Trophoblast cell (in vitro differentiated cells and primary cell): ENCODE results near the gene LDLRAD4.
A peak's percentile ranks its signal among the peaks of the same experiment; 100 is the strongest.

Source experiments
- DNase-seq, 2 donors: peaks; one replicate each; pipeline ENCODE4 v3.0.0-alpha.2; 2016
- H2AFZ ChIP-seq: 2 replicates; pipeline ENCODE4 v1.6.1; 2013; ENCODE audit warnings: low read length, moderate library complexity, mild to moderate bottlenecking; ENCODE audit not compliant: insufficient read depth, poor library complexity
- H2AK5ac ChIP-seq: 2 replicates; pipeline ENCODE4 v1.6.1; 2013; ENCODE audit warnings: mild to moderate bottlenecking, low read length
- H2BK120ac ChIP-seq: 2 replicates; pipeline ENCODE4 v1.6.1; 2013; ENCODE audit warnings: low read length, mild to moderate bottlenecking, moderate library complexity; ENCODE audit not compliant: insufficient read depth, poor library complexity
- H2BK12ac ChIP-seq: 2 replicates; pipeline ENCODE4 v1.6.1; 2013; ENCODE audit warnings: mild to moderate bottlenecking, low read length, moderate library complexity
- H2BK5ac ChIP-seq: 2 replicates; pipeline ENCODE4 v1.6.1; 2013; ENCODE audit warnings: low read length, low read depth, moderate library complexity, mild to moderate bottlenecking; ENCODE audit not compliant: poor library complexity
- H3K14ac ChIP-seq: 2 replicates; pipeline ENCODE4 v1.6.1; 2013; ENCODE audit warnings: mild to moderate bottlenecking, low read length
- H3K18ac ChIP-seq: 2 replicates; pipeline ENCODE4 v1.6.1; 2013; ENCODE audit warnings: mild to moderate bottlenecking, low read length
- H3K23ac ChIP-seq: 2 replicates; pipeline ENCODE4 v1.6.1; 2013; ENCODE audit warnings: low read length
- H3K27ac ChIP-seq: 2 replicates; pipeline ENCODE4 v1.5.1; 2013; ENCODE audit warnings: low read depth, mild to moderate bottlenecking, inconsistent platforms, low read length, moderate library complexity
- H3K27me3 ChIP-seq: 2 replicates; pipeline ENCODE4 v1.6.1; 2013; ENCODE audit warnings: inconsistent platforms, mild to moderate bottlenecking, low read length, moderate library complexity; ENCODE audit not compliant: insufficient read depth
- H3K36me3 ChIP-seq, 2 experiments: 1 replicate in 1 of 2; 2 replicates in 1 of 2; pipeline ENCODE4 v1.6.1; 2013; ENCODE audit warnings: low read length in 2 of 2, mild to moderate bottlenecking in 2 of 2, moderate library complexity in 1 of 2; ENCODE audit not compliant: insufficient read depth in 2 of 2, control insufficient read depth in 1 of 2
- H3K4ac ChIP-seq: 2 replicates; pipeline ENCODE4 v1.6.1; 2013; ENCODE audit warnings: low read depth, mild to moderate bottlenecking, low read length, moderate library complexity
- H3K4me1 ChIP-seq, 2 experiments: 1 replicate in 1 of 2; 2 replicates in 1 of 2; pipeline ENCODE4 v1.6.1; 2013; ENCODE audit warnings: low read length in 2 of 2, mild to moderate bottlenecking in 2 of 2, moderate library complexity in 1 of 2; ENCODE audit not compliant: insufficient read depth in 2 of 2, control insufficient read depth in 1 of 2
- H3K4me2 ChIP-seq: 2 replicates; pipeline ENCODE4 v1.6.1; 2013; ENCODE audit warnings: inconsistent platforms, mild to moderate bottlenecking, low read length, moderate library complexity
- H3K4me3 ChIP-seq: 2 replicates; pipeline ENCODE4 v1.5.1; 2013; ENCODE audit warnings: mild to moderate bottlenecking, low read depth, low read length, inconsistent platforms
- H3K79me1 ChIP-seq: one replicate; pipeline ENCODE4 v1.6.1; 2013; ENCODE audit warnings: low read length
- H3K79me2 ChIP-seq: 2 replicates; pipeline ENCODE4 v1.6.1; 2013; ENCODE audit warnings: low read length, mild to moderate bottlenecking; ENCODE audit not compliant: control insufficient read depth, insufficient read depth, poor library complexity
- H3K9ac ChIP-seq: 2 replicates; pipeline ENCODE4 v1.6.1; 2013; ENCODE audit warnings: mild to moderate bottlenecking, low read length
- H3K9me3 ChIP-seq: 2 replicates; pipeline ENCODE4 v1.6.1; 2013; ENCODE audit warnings: low read depth, mild to moderate bottlenecking, control low read depth, inconsistent platforms, low read length; ENCODE audit not compliant: insufficient read depth
- H4K12ac ChIP-seq: 2 replicates; pipeline ENCODE4 v1.6.1; 2013; ENCODE audit warnings: low read depth, mild to moderate bottlenecking, low read length, moderate library complexity
- H4K8ac ChIP-seq: 2 replicates; pipeline ENCODE4 v1.6.1; 2013; ENCODE audit warnings: low read depth, mild to moderate bottlenecking, low read length, moderate library complexity
- H4K91ac ChIP-seq: one replicate; pipeline ENCODE4 v1.6.1; 2013; ENCODE audit warnings: low read depth, mild to moderate bottlenecking, low read length, moderate library complexity
- WGBS: extraction: QIAGEN DNeasy Blood & Tissue Kit; methylation state at CpG from one replicate; pipeline ENCODE4 v1.1.7; 2013; ENCODE audit warnings: missing lambda C conversion rate; ENCODE audit not compliant: insufficient read length, insufficient coverage; ENCODE audit errors: extremely low coverage; 5-methylcytosine and 5-hydroxymethylcytosine counted together

The LDLRAD4 gene

DNA sequence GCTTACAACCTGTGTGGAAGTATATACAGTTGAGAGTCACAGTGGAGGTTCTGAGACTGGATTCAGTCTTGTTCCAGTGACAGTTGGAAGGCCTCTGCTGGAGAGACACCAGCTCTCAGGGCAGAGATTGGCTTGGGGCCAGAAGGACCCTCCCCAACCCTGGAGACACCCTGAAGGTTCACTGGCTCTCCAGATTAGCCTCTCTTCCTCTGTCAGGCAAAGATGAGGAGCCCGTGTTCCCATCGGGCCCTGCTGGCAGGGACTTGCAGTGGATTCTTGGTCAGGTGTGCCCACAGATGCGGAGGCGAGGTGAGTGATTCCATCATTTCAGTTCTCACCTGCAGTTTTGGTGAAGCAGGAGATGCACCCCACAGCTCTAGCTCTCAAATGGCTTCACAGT, 429.2 kb downstream of the LDLRAD4 start:
- Histone ChIP-seq H3K79me2 (no peaks in the 10 kb centered on the region), H4K8ac (no peak overlapping the region), H2BK5ac (no peak overlapping the region), H3K4me3 (no peak overlapping the region), H3K23ac (no peak overlapping the region), H4K91ac (no peak overlapping the region), H3K4me1 (no peaks in the 10 kb centered on the region), H3K14ac (no peak overlapping the region), H2BK120ac (no peak overlapping the region), H3K27me3 (no peaks in the 10 kb centered on the region), H2BK12ac (no peak overlapping the region), H3K4ac (no peak overlapping the region), H3K4me2 (no peak overlapping the region), H3K9ac (no peak overlapping the region), H2AFZ (no peak overlapping the region), H2AK5ac (no peak overlapping the region), H4K12ac (no peak overlapping the region), H3K27ac (no peak overlapping the region), H3K79me1 (no peaks in the 10 kb centered on the region), H3K9me3 (no peaks in the 10 kb centered on the region), H3K18ac (no peak overlapping the region), H3K36me3 (peaks cover 4 to 5% of the 10 kb centered on the region in 2 experiments)
- no peak for DNase-seq
- no CpG with 5 or more reads among the region's 4 CpGs for WGBS

DNA sequence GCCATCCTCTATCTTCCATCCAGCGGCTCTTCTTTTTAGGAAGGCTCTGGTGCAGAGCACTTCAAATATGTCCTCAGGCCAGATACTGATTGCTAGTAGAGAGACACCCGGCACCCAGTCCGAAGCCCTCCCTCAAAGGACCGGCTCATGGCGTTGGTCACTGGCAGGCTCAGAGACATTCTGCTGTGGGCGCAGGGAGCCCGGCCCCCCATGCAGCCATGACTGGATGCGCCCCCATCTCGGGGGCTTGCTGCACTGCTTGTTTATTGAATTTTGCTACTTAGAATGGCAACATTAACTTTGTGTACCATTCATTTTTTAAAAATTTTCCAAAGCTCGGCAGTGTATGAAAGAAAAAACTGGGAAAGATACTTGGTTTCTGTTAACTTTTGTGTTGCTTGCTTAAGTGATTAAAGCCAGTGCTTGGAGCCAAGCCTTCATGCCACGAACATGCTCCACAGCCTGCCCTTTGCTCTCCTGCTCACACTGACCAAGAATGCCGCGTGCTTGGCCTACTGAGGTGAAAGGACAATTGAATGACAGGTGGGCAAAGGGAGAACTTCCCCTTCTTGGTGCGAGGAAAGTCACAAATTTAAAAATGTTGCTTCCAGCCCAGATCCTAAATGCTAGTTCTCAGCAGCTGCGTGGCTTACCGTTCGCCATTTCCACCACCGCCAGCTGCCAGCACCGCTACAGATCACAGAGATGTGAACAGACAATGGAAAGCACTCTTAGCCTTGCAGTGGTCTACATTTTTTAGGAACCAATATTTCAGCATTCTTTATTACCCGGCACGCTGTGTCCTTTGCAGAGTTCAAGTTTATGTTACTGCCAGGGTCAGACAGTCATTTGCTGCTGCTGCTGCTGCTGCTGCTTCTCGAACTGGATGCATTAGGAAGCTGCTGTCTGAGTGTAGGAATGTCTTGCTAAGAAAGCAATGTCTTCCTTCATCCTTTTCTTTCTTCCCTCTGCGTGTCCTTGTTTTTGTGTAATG, 431.1 kb downstream of the LDLRAD4 start:
- H3K79me1 ChIP-seq = no peaks in the 10 kb centered on the region
- H4K91ac ChIP-seq = no peak overlapping the region
- no peak overlapping the region for H3K14ac ChIP-seq
- no peak overlapping the region for H3K4ac ChIP-seq
- no peak overlapping the region for H3K4me2 ChIP-seq
- no peak overlapping the region for H2AK5ac ChIP-seq
- H3K36me3 ChIP-seq = peaks cover 4 to 5% of the 10 kb centered on the region in 2 experiments
- H2BK5ac ChIP-seq = no peak overlapping the region
- H3K79me2 ChIP-seq = no peaks in the 10 kb centered on the region
- no peak overlapping the region for H4K8ac ChIP-seq
- no peak overlapping the region for H2BK12ac ChIP-seq
- peak in 1 of 2 donors; percentile 30 for DNase-seq
- H3K18ac ChIP-seq = no peak overlapping the region
- H2AFZ ChIP-seq = no peak overlapping the region
- no peak overlapping the region for H3K4me3 ChIP-seq
- no peak overlapping the region for H3K9ac ChIP-seq
- no peaks in the 10 kb centered on the region for H3K27me3 ChIP-seq
- H3K23ac ChIP-seq = no peak overlapping the region
- no peak overlapping the region for H2BK120ac ChIP-seq
- no peaks in the 10 kb centered on the region for H3K9me3 ChIP-seq
- H3K4me1 ChIP-seq = peaks cover 2 to 5% of the 10 kb centered on the region in 2 experiments
- WGBS = no CpG with 5 or more reads among the region's 23 CpGs
- H3K27ac ChIP-seq = no peak overlapping the region
- H4K12ac ChIP-seq = no peak overlapping the region

DNA sequence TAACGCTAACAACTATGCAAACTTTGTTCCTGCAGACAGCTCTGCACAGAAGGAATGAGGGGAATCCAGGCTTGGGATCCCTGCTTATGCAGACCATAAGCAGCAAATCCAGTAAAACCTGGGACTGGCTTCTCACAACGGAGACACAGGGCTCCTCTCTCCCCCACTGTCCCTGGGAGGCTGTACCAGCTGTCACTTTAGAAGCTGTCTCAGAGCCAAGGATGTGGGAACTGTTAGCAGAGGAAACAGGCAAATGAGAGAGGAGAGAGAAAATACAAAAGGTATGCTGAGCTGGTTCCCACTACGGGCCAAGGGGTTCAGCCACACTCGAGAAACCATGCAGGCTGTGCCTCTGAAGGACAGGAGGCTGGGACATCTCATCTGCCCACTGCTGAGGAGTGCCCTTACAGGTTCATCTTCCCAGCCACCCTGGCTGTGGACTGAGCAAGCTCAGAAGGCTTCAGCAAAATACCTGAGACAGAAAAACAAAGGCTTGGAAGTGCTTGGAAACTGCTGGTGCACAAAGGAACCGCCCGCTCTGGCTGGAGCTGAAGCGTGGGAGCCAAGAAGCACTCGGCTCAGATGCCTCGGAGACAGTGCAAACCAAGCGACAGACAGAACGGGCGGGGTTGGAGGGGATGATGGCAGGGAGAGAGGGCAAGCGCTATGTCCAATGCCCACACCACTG, 435.3 kb downstream of the LDLRAD4 start:
- Histone ChIP-seq H3K18ac (no peak overlapping the region), H3K36me3 (no peaks in the 10 kb centered on the region)
- WGBS = no CpG with 5 or more reads among the region's 13 CpGs

DNA sequence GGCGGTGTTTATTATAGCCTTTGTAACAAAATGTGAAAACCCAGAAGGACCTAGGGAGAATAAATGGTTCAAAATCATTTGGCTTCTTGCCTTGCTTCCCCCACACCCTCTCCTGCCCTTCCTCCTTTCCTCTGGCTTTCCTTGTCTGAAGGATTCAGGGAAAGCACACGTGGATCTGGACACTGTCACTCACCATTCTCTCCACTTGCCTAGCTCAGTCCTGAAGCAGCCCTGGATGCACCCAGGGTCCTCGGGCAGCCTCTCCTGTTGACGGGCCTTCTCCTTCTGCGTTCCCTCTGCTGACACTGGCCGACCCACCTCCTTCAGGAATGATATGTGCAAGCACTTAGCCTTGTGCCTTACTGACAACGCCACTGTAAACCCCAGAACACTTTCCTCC, 439.4 kb downstream of the LDLRAD4 start:
- no peak overlapping the region for H2BK12ac ChIP-seq
- H3K4me2 ChIP-seq = no peak overlapping the region
- H3K18ac ChIP-seq = no peak overlapping the region
- H4K12ac ChIP-seq = no peak overlapping the region
- H4K8ac ChIP-seq = no peak overlapping the region
- DNase-seq = no peak
- H3K9me3 ChIP-seq = no peaks in the 10 kb centered on the region
- H3K27me3 ChIP-seq = no peaks in the 10 kb centered on the region
- no CpG with 5 or more reads among the region's 7 CpGs for WGBS
- no peak overlapping the region for H2BK5ac ChIP-seq
- H3K4me3 ChIP-seq = no peak overlapping the region
- no peak overlapping the region for H3K27ac ChIP-seq
- no peak overlapping the region for H2AFZ ChIP-seq
- H3K14ac ChIP-seq = no peak overlapping the region
- H3K9ac ChIP-seq = no peak overlapping the region
- no peaks in the 10 kb centered on the region for H3K79me2 ChIP-seq
- H3K4me1 ChIP-seq = peaks cover 2 to 5% of the 10 kb centered on the region in 2 experiments
- H4K91ac ChIP-seq = no peak overlapping the region
- no peak overlapping the region for H2AK5ac ChIP-seq
- no peaks in the 10 kb centered on the region for H3K36me3 ChIP-seq
- no peak overlapping the region for H2BK120ac ChIP-seq
- H3K4ac ChIP-seq = no peak overlapping the region
- no peak overlapping the region for H3K23ac ChIP-seq
- no peaks in the 10 kb centered on the region for H3K79me1 ChIP-seq

More for the DNA sequence above, 435.3 kb downstream of the LDLRAD4 start:
- Histone ChIP-seq H2AFZ (no peak overlapping the region), H3K27ac (no peak overlapping the region), H2BK120ac (no peak overlapping the region), H3K9ac (no peak overlapping the region), H3K4ac (no peak overlapping the region), H2BK5ac (no peak overlapping the region), H3K23ac (no peak overlapping the region), H4K91ac (no peak overlapping the region), H3K4me2 (no peak overlapping the region), H2AK5ac (no peak overlapping the region), H3K14ac (no peak overlapping the region), H4K12ac (no peak overlapping the region), H3K4me1 (peaks cover 2 to 5% of the 10 kb centered on the region in 2 experiments), H3K4me3 (no peak overlapping the region), H3K9me3 (no peaks in the 10 kb centered on the region), H3K79me1 (no peaks in the 10 kb centered on the region), H3K79me2 (no peaks in the 10 kb centered on the region), H2BK12ac (no peak overlapping the region), H4K8ac (no peak overlapping the region), H3K27me3 (no peaks in the 10 kb centered on the region)
- DNase-seq = no peak
